Epithelial cell of proximal tubule (primary cell): Measurements from ENCODE around the gene MIA2. TPM values are rescaled to one million over a fixed set of nuclear protein-coding genes. Genes with fewer than 3 reads are reported as not detected.
"Not testable (repeated sequence)": the region's sequence is repeated elsewhere in the genome, so short reads cannot be mapped to it uniquely, and the experiment has no call there.

Source experiments
- DNase-seq: peaks from one replicate; pipeline ENCODE4 v3.0.0-alpha.2; 2011; ENCODE audit warnings: low read depth
- H3K4me3 ChIP-seq: 2 replicates; pipeline ENCODE4 v1.5.1; 2011; ENCODE audit warnings: low read depth, mild to moderate bottlenecking, low read length
- total RNA-seq: library from RNA; depleted of rRNA; stranded (reverse); fragments of >200 nt; gene quantifications from 2 replicates; pipeline ENCODE4 v1.2.3, GENCODE V29; 2015
- TF ChIP-seq, protein P1 (sequence below): conservative IDR thresholded peaks from 2 replicates; pipeline ENCODE4 v1.5.1; 2012; ENCODE audit warnings: low read depth, mild to moderate bottlenecking, low read length

Gene MIA2
- total RNA-seq, 1 donor from 2014 or later = 10.4 TPM

DNA sequence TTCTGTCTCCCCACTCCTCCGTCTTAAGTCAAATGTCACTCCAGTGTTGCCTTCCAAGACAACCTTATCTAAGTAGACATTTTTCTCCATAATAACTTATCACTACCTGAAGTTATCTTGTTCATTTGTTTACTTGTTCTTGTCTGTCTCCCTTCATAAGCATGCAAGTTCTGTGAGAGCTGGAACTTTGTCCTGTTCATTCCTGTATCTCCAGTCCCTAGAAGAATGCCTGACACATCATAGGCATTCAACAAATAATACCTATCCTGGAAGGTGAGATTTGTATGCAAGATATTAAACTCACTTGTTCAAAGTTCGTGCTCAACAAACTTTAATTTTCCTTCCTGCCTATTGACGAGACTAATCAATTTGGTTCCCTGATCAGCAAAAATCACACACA is 5.7 kb upstream of the MIA2 start:
- H3K4me3 ChIP-seq = no peak overlapping the region
- no peak for DNase-seq
- TF ChIP-seq, protein P1, sequence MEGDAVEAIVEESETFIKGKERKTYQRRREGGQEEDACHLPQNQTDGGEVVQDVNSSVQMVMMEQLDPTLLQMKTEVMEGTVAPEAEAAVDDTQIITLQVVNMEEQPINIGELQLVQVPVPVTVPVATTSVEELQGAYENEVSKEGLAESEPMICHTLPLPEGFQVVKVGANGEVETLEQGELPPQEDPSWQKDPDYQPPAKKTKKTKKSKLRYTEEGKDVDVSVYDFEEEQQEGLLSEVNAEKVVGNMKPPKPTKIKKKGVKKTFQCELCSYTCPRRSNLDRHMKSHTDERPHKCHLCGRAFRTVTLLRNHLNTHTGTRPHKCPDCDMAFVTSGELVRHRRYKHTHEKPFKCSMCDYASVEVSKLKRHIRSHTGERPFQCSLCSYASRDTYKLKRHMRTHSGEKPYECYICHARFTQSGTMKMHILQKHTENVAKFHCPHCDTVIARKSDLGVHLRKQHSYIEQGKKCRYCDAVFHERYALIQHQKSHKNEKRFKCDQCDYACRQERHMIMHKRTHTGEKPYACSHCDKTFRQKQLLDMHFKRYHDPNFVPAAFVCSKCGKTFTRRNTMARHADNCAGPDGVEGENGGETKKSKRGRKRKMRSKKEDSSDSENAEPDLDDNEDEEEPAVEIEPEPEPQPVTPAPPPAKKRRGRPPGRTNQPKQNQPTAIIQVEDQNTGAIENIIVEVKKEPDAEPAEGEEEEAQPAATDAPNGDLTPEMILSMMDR = no peak

DNA sequence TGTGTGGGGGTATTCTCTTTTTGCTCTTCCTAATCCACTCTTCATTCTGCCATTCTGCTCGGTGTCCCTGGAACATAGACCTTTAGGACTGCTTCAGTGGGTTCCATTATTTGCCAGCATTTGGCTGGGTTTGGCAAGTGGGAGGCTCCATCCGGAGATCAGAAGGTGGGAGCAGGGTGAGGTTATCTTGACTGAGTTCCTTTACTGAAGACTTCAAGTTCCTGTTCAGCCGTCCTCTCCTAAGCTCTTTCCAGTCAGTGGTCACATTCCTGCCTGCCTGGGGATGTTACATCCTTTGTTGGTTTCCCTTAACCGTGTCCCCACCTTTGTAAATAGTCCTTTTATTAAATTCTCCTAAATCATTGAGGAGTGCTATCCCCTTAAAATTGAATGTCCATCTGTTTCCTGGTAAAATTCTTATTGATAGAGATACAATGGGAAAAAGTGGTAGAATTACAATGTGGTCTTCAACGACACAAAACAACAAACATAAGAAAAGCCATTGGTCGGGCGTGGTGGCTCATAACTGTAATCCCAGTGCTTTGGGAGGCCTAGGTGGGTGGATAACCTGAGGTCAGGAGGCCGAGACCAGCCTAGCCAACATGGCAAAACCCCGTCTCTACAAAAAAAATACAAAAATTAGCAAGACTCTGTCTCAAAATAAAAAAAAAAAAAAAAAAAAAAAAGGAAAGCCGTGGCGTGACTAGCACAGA is 5.0 kb upstream of the MIA2 start:
- TF ChIP-seq, protein P1 = no peak
- DNase-seq = no peak
- no peak overlapping the region for H3K4me3 ChIP-seq

DNA sequence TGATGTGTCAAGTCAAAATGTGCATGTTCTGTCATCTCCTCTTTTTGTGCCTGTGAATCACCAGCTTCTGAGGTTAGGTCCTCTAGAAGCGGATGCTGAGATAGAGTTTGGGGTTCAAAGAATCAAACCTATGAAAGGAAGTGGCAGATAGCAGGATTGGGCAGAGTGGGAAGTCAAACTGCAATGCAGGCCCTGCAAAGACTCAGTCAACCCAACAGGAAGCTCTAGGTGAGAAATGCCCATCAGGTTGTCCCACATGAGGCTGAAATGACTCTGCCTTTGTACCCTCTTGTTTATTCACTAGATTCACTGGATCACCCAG is 4.5 kb upstream of the MIA2 start:
- TF ChIP-seq, protein P1 = no peak
- H3K4me3 ChIP-seq = no peak overlapping the region
- no peak for DNase-seq

DNA sequence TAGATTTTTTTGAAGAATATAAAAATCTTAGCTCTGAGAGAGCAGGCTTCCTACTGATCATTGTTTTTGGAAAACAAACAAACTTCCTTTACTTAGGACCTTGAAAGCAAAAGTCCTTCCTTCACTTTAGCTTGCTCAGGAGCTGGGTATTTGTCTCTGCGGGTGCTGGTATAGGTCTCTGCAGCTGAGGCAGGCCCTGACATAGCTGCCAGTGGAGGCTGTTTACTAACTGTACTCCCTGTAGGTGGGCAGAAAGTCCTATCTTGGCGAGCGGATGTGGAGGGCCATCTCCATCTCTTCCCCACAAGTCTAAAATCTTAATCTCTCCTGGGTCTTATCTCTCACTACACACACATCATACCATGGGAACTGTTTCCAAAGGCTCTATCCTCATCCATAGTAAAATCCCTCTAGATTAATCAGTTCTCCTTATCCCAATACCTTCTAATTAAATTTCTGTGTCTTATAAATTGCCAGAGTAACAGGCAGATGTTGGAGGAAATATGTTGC is 4.1 kb upstream of the MIA2 start:
- no peak for DNase-seq
- TF ChIP-seq, protein P1 = no peak
- H3K4me3 ChIP-seq = no peak overlapping the region

DNA sequence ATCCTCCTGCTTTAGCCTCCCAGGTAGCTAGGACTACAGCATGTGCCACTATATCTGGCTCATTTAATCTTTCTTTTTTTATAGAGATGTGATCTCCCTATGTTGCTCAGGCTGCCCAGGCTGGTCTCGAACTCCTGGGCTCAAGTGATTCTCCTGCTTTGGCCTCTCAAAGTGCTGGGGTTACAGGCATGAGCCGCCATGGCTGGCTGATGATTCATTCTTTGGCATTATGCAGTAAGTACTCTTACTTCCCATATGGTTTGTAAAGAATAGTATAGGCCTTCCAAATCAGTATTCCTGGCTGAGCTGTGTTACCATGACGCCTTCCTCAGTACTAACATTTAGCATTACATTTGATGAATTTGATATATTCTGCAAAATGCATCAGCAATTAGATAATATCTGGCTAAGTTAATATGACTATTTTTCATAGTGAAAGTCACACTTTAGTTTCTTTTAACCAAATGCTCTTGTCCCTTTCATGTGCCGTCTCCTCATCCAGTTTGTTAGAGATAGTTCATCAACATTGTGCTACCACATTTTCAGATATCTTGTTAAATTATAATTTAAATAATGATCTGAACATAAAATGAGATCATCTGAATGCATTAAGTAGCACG is 3.2 kb upstream of the MIA2 start:
- no peak overlapping the region for H3K4me3 ChIP-seq
- TF ChIP-seq, protein P1 = no peak
- DNase-seq = no peak

DNA sequence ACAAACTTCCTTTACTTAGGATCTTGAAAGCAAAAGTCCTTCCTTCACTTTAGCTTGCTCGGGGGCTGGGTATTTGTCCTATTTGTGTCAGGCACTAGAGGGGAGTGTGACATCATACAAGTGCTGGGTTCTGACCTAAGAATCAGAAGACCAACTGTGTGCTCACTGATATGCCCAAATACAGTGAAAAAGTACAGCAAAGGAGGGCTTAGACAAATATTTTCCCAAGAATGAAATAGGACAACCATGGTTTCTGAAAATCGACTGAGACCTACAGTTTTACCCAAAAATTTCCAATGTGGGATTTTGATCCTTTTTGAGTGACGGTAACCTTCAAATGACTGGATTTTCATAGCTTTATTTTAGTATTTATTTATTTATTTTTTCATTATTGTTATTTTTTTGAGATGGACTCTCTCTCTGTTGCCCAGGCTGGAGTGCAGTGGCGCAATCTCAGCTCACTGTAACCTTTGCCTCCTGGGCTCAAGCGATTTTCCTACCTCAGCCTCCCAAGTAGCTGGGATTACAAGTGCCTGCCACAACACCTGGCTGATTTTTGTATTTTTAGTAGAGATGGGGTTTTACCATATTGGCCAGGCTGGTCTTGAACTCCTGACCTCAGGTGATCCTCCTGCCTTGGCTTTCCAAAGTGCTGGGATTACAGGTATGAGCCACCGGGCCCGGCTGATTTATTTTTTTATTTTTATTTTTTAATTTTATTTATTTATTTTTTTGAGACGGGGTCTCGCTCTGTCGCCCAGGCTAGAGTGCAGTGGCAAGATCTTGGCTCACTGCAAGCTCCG is 1.8 kb upstream of the MIA2 start:
- DNase-seq = not testable (repeated sequence)

More for the DNA sequence above, 1.8 kb upstream of the MIA2 start:
- TF ChIP-seq, protein P1 = peak; percentile 51
- H3K4me3 ChIP-seq = not testable (repeated sequence)
